ENCODE results near the gene VPS13C.
"Not testable (repeated sequence)": the region's sequence is repeated elsewhere in the genome, so short reads cannot be mapped to it uniquely, and the experiment has no call there.

The VPS13C gene

DNA sequence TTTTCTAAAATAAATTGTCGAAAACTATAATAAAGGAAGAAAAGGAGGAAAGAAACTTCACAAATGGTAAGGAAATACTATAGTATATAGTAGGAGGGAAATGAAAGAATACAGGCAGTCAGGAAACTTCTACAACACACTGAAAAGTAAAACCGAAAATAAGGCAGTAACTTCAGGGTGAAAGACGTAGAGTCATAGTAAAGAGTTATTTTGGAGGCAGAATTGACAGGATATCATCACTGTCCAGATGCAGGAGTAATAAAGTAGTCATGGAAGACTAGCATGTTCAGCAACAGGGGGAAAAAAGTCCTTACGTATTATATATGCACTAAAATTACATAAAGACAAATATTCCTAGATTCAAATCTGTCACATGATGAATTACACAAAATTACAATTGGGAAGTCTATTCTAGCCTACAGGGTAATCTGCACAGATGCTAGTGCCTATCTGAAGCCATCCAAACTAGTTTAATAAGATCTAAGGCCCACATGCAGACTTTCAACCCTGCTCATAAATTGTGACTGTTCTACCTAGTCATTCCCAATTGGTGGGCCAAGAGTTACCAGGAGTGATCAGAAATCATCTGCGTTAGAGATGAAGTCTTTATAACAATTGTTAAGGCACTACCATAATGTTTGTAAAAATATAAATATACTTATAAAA, 14.0 kb downstream of the VPS13C start:
- DNase-seq (ENCODE audit: low read depth in 2 of 2, low spot score in 1 of 2), result no peak

GRCh38 chr15:62035256-62035924, 24.9 kb downstream of the VPS13C start:
- DNase-seq (ENCODE audit: low read depth in 2 of 2, low spot score in 1 of 2), result no peak

- DNase-seq (ENCODE audit: low read depth in 2 of 2, low spot score in 1 of 2), result no peak
Observed at GRCh38 chr15:62027916-62028315, 32.3 kb downstream of the VPS13C start.

DNA sequence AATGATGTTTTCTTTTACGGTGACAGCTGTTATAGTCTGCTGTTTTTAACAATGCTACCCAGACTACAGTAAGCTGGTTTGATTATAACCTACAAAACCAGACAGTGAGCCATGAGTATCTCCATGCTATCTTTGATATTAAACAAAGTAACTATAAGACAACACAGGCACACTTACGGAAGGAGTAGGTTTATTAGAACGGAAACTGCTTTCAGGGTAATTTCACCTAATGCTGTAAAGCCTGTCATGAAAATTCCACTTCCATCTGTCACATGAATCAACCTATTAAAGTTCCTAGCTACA, 33.0 kb downstream of the VPS13C start:
- no peak for DNase-seq (ENCODE audit: low read depth in 2 of 2, low spot score in 1 of 2)

- no peak for DNase-seq (ENCODE audit: low read depth in 2 of 2, low spot score in 1 of 2)
Observed at GRCh38 chr15:62026487-62027262, 33.6 kb downstream of the VPS13C start.

GRCh38 chr15:62021991-62022600, 38.2 kb downstream of the VPS13C start:
- no peak for DNase-seq (ENCODE audit: low read depth in 2 of 2, low spot score in 1 of 2)

- DNase-seq (ENCODE audit: low read depth in 2 of 2, low spot score in 1 of 2), result no peak
Observed at GRCh38 chr15:62020576-62021160, 39.6 kb downstream of the VPS13C start.

GRCh38 chr15:62005354-62005753, 54.9 kb downstream of the VPS13C start:
- DNase-seq (ENCODE audit: low read depth in 2 of 2, low spot score in 1 of 2), result not testable (repeated sequence)

DNA sequence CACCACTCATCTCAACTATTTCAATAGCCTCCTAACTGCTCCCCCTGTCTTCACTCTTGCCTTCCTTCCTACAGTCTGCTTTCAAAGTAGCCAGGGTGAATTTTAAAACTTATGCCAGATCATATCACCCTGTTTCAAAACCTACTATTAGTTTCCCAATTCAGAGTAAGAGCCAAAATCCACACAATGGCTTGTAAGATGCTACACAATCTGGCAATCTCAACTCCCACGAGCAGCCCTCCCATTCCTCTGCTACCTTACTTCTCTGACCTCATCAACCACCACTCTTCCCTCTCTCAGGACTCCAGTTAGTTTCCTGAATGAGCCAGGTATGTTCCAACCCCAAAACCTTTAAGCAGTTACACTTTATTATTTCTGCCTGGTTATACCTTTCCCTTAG, 62.5 kb downstream of the VPS13C start:
- no peak for DNase-seq (ENCODE audit: low read depth in 2 of 2, low spot score in 1 of 2)

- DNase-seq (ENCODE audit: low read depth in 2 of 2, low spot score in 1 of 2), result no peak
Observed at GRCh38 chr15:61996056-61996635, 64.1 kb downstream of the VPS13C start.

DNA sequence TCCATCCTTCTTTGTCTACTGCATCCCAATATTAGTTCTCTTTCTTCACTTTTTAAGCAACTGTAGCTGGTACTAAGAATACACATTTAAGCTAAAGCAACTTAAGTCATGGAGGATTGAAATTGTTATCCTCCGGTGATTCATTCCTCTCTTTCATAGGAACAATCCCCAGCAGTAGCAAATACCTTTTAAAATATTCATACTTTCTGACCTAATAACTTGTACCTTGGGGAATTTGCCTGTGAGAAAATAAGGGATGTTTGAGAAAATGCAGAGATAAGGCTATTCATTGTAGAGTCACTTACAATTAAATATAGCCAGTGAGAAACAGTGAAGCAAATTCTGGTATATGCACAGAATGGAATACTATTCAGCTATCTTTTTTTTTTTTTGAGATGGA, 66.0 kb downstream of the VPS13C start:
- DNase-seq (ENCODE audit: low read depth in 2 of 2, low spot score in 1 of 2), result no peak

GRCh38 chr15:61992518-61992917, 67.7 kb downstream of the VPS13C start:
- no peak for DNase-seq (ENCODE audit: low read depth in 2 of 2, low spot score in 1 of 2)

DNA sequence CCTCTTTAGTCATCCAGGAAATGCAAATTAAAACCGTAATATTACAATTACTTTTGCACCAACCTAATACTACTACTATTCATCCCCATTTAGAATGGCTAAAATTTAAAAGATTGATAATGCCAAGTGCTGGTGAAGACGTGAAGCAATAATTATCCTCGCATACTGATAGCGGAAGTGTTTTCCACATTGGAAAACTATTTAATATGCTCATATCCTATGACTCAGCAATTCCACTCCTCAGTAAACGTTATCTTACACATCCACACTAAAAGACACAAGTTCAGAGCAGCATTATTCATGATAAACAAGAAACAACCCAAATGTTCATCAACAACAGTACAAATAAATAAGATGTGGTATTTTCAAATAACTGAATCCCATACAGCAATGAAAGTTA, 70.6 kb downstream of the VPS13C start:
- DNase-seq (ENCODE audit: low read depth in 2 of 2, low spot score in 1 of 2), result no peak

DNA sequence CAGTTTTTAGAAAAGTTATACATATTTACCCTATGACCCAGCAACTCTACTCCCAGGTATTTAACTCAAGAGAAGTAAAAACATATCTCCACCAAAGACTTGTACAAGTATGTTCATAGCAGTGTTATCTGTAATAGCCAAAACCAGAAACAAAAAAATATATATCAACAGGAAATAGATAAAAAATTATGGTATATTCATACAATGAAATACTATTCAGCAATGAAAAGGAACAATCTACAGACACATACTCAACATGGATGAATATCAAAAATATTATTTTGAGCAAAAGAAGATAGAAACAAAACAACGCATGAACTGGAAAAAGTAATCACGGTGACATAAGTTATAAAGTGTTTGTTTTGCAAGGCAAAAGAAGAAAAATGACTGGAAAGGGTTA, 72.4 kb downstream of the VPS13C start:
- no peak for DNase-seq (ENCODE audit: low read depth in 2 of 2, low spot score in 1 of 2)

DNA sequence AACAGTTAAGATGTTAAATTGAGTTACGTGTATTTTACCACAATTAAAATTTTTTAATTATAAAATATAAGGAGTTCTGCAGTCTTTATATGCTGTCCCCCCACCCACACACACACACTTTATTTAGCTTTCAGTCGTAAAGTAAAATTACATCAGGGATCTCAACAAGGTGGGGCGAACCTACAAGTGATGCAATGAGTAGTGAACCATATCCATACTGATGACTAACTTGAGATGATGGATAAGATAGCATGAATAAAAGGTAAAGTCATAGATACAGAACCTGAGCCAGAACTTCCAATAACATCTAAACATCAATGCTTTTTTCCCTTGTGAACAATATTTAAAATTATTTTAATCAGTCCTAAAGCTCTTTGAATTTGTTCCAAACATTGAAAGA, 77.2 kb downstream of the VPS13C start:
- no peak for DNase-seq (ENCODE audit: low read depth in 2 of 2, low spot score in 1 of 2)

DNA sequence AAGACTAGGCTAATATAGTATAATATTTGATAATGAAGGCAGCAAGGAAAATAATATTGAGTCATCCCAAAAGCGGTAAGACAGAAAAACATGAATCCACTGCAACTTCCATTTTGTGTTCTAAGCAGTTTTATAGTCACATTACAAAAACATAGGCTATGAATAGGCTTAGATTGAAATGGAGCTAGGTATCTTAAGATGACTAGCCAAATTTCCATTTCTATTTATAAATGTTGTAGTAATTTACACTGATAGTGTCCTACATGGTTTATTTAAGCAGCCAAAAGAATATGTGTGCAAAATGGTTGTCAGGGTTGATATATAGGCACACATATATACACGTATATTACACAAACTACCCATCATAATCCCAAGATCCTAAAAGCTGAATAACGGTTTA, 82.0 kb downstream of the VPS13C start:
- DNase-seq (ENCODE audit: low read depth in 2 of 2, low spot score in 1 of 2), result no peak

GRCh38 chr15:61974759-61975158, 85.5 kb downstream of the VPS13C start:
- DNase-seq (ENCODE audit: low read depth in 2 of 2, low spot score in 1 of 2), result no peak

DNA sequence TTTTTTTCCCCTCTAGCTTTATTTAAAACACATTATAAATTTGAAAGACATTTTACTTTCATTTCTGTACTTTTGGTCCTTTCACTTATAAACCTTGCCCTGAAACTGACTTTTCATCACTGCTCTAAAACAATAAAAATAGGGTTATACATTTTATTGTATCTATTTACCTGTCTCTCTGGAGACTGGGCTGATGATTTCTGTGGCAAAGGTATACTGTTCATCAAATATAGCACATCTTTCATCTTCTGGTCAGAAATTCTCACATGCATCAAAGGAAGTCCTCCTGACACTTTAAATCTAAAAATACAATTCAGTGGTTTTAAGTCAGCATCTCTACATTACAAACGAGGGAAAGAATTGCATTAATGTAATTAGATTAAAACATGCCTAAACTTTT, 86.1 kb downstream of the VPS13C start:
- DNase-seq (ENCODE audit: low read depth in 2 of 2, low spot score in 1 of 2), result no peak

- no peak for DNase-seq (ENCODE audit: low read depth in 2 of 2, low spot score in 1 of 2)
Observed at GRCh38 chr15:61951949-61952348, 108.3 kb downstream of the VPS13C start.

DNA sequence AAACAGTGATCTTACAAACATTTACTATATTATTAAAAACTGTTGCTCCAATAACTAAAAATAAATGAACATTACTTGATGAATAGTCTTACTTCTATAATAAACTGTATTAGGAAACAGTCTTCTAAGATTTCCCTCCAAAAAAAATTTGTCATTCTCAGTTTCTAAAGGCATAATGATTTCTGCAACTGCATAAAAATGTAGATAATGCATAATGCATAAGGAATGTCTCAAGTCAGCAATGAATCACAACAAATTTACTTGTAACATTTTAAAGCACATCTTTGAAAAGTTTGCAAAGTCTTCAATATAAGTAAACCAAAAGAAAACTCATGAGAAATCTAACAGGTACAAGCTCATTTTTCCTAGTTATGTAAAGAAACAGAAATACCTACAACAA, 113.5 kb downstream of the VPS13C start:
- DNase-seq (ENCODE audit: low read depth in 2 of 2, low spot score in 1 of 2), result no peak

GRCh38 chr15:61943992-61944391, 116.3 kb downstream of the VPS13C start:
- no peak for DNase-seq (ENCODE audit: low read depth in 2 of 2, low spot score in 1 of 2)

Measured in stimulated activated CD8-positive, alpha-beta memory T cell treated with anti-CD3 and anti-CD28 coated beads, Interleukin-4, amount 100 ng/mL, for 1 hour (primary cell).